Measurements from ENCODE around the gene KRTAP5-5.
"Not testable (repeated sequence)": the region's sequence is repeated elsewhere in the genome, so short reads cannot be mapped to it uniquely, and the experiment has no call there.

Gene KRTAP5-5

GRCh38 chr11:1653541-1654387 is 24.2 kb downstream of the KRTAP5-5 start:
- H3K4me3 ChIP-seq = no peak overlapping the region

GRCh38 chr11:1654388-1655167 is 25.0 kb downstream of the KRTAP5-5 start:
- Histone ChIP-seq H3K4me3 (no peak overlapping the region), H3K27ac (no peak overlapping the region)

More at GRCh38 chr11:1653541-1654387, 24.2 kb downstream of the KRTAP5-5 start:
- H3K27ac ChIP-seq = no peak overlapping the region

GRCh38 chr11:1655168-1656060 is 25.8 kb downstream of the KRTAP5-5 start:
- no peak overlapping the region for H3K4me3 ChIP-seq
- H3K27ac ChIP-seq = no peak overlapping the region

GRCh38 chr11:1656061-1656441 is 26.5 kb downstream of the KRTAP5-5 start:
- Histone ChIP-seq H3K4me3 (no peak overlapping the region), H3K27ac (no peak overlapping the region)

GRCh38 chr11:1656670-1657069 is 27.1 kb downstream of the KRTAP5-5 start:
- Histone ChIP-seq H3K4me3 (no peak overlapping the region), H3K27ac (no peak overlapping the region)

GRCh38 chr11:1659506-1659905 is 29.9 kb downstream of the KRTAP5-5 start:
- no peak overlapping the region for H3K27ac ChIP-seq

GRCh38 chr11:1660111-1660867 is 30.7 kb downstream of the KRTAP5-5 start:
- Histone ChIP-seq H3K27ac (no peak overlapping the region), H3K4me3 (no peak overlapping the region)

More at GRCh38 chr11:1659506-1659905, 29.9 kb downstream of the KRTAP5-5 start:
- H3K4me3 ChIP-seq = no peak overlapping the region

- H3K4me3 ChIP-seq, H3K27ac ChIP-seq: not testable (repeated sequence)
Measured at GRCh38 chr11:1661454-1662269, 32.1 kb downstream of the KRTAP5-5 start.

GRCh38 chr11:1662699-1663283 is 33.2 kb downstream of the KRTAP5-5 start:
- H3K4me3 ChIP-seq, H3K27ac ChIP-seq: not testable (repeated sequence)

- H3K27ac ChIP-seq = no peak overlapping the region
Measured at GRCh38 chr11:1665313-1665712, 35.7 kb downstream of the KRTAP5-5 start.

GRCh38 chr11:1667121-1667850 is 37.7 kb downstream of the KRTAP5-5 start:
- no peak overlapping the region for H3K27ac ChIP-seq
- H3K4me3 ChIP-seq = no peak overlapping the region

More at GRCh38 chr11:1665313-1665712, 35.7 kb downstream of the KRTAP5-5 start:
- no peak overlapping the region for H3K4me3 ChIP-seq

GRCh38 chr11:1667906-1668305 is 38.3 kb downstream of the KRTAP5-5 start:
- Histone ChIP-seq H3K4me3 (no peak overlapping the region), H3K27ac (no peak overlapping the region)

- H3K4me3 ChIP-seq = no peak overlapping the region
- no peak overlapping the region for H3K27ac ChIP-seq
Measured at GRCh38 chr11:1668911-1669473, 39.4 kb downstream of the KRTAP5-5 start.

GRCh38 chr11:1669546-1670218 is 40.1 kb downstream of the KRTAP5-5 start:
- H3K27ac ChIP-seq = no peak overlapping the region

GRCh38 chr11:1670457-1670856 is 40.9 kb downstream of the KRTAP5-5 start:
- not testable (repeated sequence) for H3K27ac ChIP-seq, H3K4me3 ChIP-seq

More at GRCh38 chr11:1669546-1670218, 40.1 kb downstream of the KRTAP5-5 start:
- H3K4me3 ChIP-seq = no peak overlapping the region

- Histone ChIP-seq H3K4me3 (no peak overlapping the region), H3K27ac (no peak overlapping the region)
Measured at GRCh38 chr11:1670905-1671371, 41.4 kb downstream of the KRTAP5-5 start.
